GM18909 (cell line): ENCODE measurements around the gene CPSF4L.
"Not testable (repeated sequence)": the region's sequence is repeated elsewhere in the genome, so short reads cannot be mapped to it uniquely, and the experiment has no call there.

ENCODE experiments used
- ATAC-seq: cut with Tn5 transposase; IDR thresholded peaks from one replicate; pipeline ENCODE4 v1.9.1; 2021; ENCODE audit warnings: mild to moderate bottlenecking; ENCODE audit not compliant: unreplicated experiment, poor library complexity

CPSF4L gene

GRCh38 chr17:73271072-73271471 is 9.4 kb upstream of the CPSF4L start:
- peak; percentile 98 for ATAC-seq

- ATAC-seq = no peak
Measured at GRCh38 chr17:73269791-73270190, 8.1 kb upstream of the CPSF4L start.

- no peak for ATAC-seq
Measured at GRCh38 chr17:73269329-73269615, 7.6 kb upstream of the CPSF4L start.

- no peak for ATAC-seq
Measured at GRCh38 chr17:73268582-73269328, 7.1 kb upstream of the CPSF4L start.

GRCh38 chr17:73267648-73268537 is 6.2 kb upstream of the CPSF4L start:
- no peak for ATAC-seq

- no peak for ATAC-seq
Measured at GRCh38 chr17:73266796-73267195, 5.1 kb upstream of the CPSF4L start.

GRCh38 chr17:73265646-73266640 is 4.3 kb upstream of the CPSF4L start:
- ATAC-seq = no peak

GRCh38 chr17:73264448-73264847 is 2.8 kb upstream of the CPSF4L start:
- not testable (repeated sequence) for ATAC-seq

- ATAC-seq = no peak
Measured at GRCh38 chr17:73262676-73263642, 1.3 kb upstream of the CPSF4L start.

- no peak for ATAC-seq
Measured at GRCh38 chr17:73261952-73262675, 434 bp upstream of the CPSF4L start.

GRCh38 chr17:73257516-73257915 is 4.2 kb downstream of the CPSF4L start:
- ATAC-seq = no peak

- ATAC-seq = no peak
Measured at GRCh38 chr17:73256220-73256619, 5.5 kb downstream of the CPSF4L start.

- peak; percentile 62 for ATAC-seq
Measured at GRCh38 chr17:73255671-73256181, 6.0 kb downstream of the CPSF4L start.

- no peak for ATAC-seq
Measured at GRCh38 chr17:73251871-73252270, 9.8 kb downstream of the CPSF4L start.

GRCh38 chr17:73250851-73251640 is 10.6 kb downstream of the CPSF4L start:
- no peak for ATAC-seq

- no peak for ATAC-seq
Measured at GRCh38 chr17:73249700-73250099, 12.0 kb downstream of the CPSF4L start.

GRCh38 chr17:73248532-73248931 is 13.1 kb downstream of the CPSF4L start:
- no peak for ATAC-seq

GRCh38 chr17:73247726-73248125 is 14.0 kb downstream of the CPSF4L start:
- no peak for ATAC-seq
